Progenitor cell of endocrine pancreas (in vitro differentiated cells): ENCODE results near the gene ABCF2. TPM values are rescaled to one million over a fixed set of nuclear protein-coding genes. Genes with fewer than 3 reads are reported as not detected.

ENCODE experiments used
- DNase-seq: peaks from one replicate; pipeline ENCODE4 v3.0.0; 2021; ENCODE audit warnings: low spot score; ENCODE audit not compliant: unreplicated experiment
- H3K27ac Mint-ChIP-seq: 2 replicates; pipeline ENCODE4 v1.8.0; 2021; ENCODE audit warnings: mild to moderate bottlenecking, moderate library complexity, mixed read lengths
- H3K27me3 Mint-ChIP-seq: 2 replicates; pipeline ENCODE4 v1.8.0; 2021; ENCODE audit warnings: mixed read lengths
- H3K36me3 Mint-ChIP-seq: 2 replicates; pipeline ENCODE4 v1.8.0; 2022; ENCODE audit warnings: mixed read lengths; ENCODE audit not compliant: insufficient read depth
- H3K4me1 Mint-ChIP-seq: 2 replicates; pipeline ENCODE4 v1.8.0; 2021; ENCODE audit warnings: low read depth, mixed read lengths
- H3K4me3 Mint-ChIP-seq: 2 replicates; pipeline ENCODE4 v1.8.0; 2021; ENCODE audit warnings: low read depth, mild to moderate bottlenecking, moderate library complexity, mixed read lengths
- H3K9me3 Mint-ChIP-seq: 2 replicates; pipeline ENCODE4 v1.8.0; 2021; ENCODE audit warnings: low read depth, mixed read lengths
- CTCF ChIP-seq: fragments of 200-600 bp; sonication (generic); IDR thresholded peaks from one replicate; pipeline ENCODE4 v1.5.0; 2021; ENCODE audit warnings: antibody characterized with exemption, mild to moderate bottlenecking; ENCODE audit not compliant: unreplicated experiment
- total RNA-seq: library from RNA; stranded (reverse); gene quantifications from 2 replicates; pipeline ENCODE4 v1.2.1, GENCODE V29; 2021

The ABCF2 gene
- total RNA-seq, 1 donor from 2014 or later, result 55.1 TPM

DNA sequence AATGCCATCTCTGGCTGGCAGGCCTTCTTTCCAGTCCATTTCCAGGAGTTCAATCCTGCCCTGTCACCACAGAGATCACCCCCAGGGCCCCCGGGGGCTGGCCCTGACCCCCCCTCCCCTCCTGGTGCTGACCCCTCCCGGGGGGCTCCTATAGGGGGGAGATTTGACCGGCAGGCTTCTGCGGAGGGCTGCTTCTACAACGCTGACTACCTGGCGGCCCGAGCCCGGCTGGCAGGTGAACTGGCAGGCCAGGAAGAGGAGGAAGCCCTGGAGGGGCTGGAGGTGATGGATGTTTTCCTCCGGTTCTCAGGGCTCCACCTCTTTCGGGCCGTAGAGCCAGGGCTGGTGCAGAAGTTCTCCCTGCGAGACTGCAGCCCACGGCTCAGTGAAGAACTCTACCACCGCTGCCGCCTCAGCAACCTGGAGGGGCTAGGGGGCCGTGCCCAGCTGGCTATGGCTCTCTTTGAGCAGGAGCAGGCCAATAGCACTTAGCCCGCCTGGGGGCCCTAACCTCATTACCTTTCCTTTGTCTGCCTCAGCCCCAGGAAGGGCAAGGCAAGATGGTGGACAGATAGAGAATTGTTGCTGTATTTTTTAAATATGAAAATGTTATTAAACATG lies 11.3 kb upstream of the ABCF2 start:
- Mint-ChIP-seq H3K27ac (no peak overlapping the region), H3K27me3 (no peaks in the 10 kb centered on the region), H3K9me3 (no peaks in the 10 kb centered on the region), H3K4me1 (peaks cover 6% of the 10 kb centered on the region), H3K36me3 (peaks cover 4% of the 10 kb centered on the region), H3K4me3 (no peak overlapping the region)
- no peak for TF ChIP-seq CTCF
- no peak for DNase-seq

GRCh38 chr7:151237244-151238189 lies 10.5 kb upstream of the ABCF2 start:
- Mint-ChIP-seq H3K27ac (no peak overlapping the region), H3K4me1 (peaks cover 10% of the 10 kb centered on the region), H3K9me3 (no peaks in the 10 kb centered on the region), H3K27me3 (no peaks in the 10 kb centered on the region), H3K4me3 (no peak overlapping the region), H3K36me3 (peaks cover 4% of the 10 kb centered on the region)
- no peak for TF ChIP-seq CTCF
- DNase-seq, result no peak

GRCh38 chr7:151236406-151236805 lies 9.4 kb upstream of the ABCF2 start:
- Mint-ChIP-seq H3K4me1 (peaks cover 17% of the 10 kb centered on the region), H3K9me3 (no peaks in the 10 kb centered on the region), H3K36me3 (peaks cover 3% of the 10 kb centered on the region), H3K27ac (peak overlapping the region; percentile 24), H3K27me3 (no peaks in the 10 kb centered on the region), H3K4me3 (no peak overlapping the region)
- no peak for DNase-seq
- TF ChIP-seq CTCF, result no peak

- no peak for TF ChIP-seq CTCF
- no peak for DNase-seq
These were observed 8.2 kb upstream of the ABCF2 start for GRCh38 chr7:151235091-151235787.

DNA sequence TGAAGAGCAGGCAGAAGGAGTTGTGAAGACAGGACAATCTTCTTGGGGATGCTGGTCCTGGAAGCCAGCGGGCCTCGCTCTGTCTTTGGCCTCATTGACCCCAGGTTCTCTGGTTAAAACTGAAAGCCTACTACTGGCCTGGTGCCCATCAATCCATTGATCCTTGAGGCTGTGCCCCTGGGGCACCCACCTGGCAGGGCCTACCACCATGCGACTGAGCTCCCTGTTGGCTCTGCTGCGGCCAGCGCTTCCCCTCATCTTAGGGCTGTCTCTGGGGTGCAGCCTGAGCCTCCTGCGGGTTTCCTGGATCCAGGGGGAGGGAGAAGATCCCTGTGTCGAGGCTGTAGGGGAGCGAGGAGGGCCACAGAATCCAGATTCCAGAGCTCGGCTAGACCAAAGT lies 6.8 kb upstream of the ABCF2 start:
- DNase-seq, result no peak
- Mint-ChIP-seq H3K36me3 (no peaks in the 10 kb centered on the region), H3K4me1 (peaks cover 17% of the 10 kb centered on the region), H3K4me3 (peak overlapping the region; percentile 96), H3K27ac (peak overlapping the region; percentile 98), H3K9me3 (no peaks in the 10 kb centered on the region), H3K27me3 (no peaks in the 10 kb centered on the region)
- no peak for TF ChIP-seq CTCF

More at GRCh38 chr7:151235091-151235787, 8.2 kb upstream of the ABCF2 start:
- Mint-ChIP-seq H3K4me1 (peaks cover 17% of the 10 kb centered on the region), H3K27me3 (no peaks in the 10 kb centered on the region), H3K36me3 (peaks cover 2% of the 10 kb centered on the region), H3K4me3 (no peak overlapping the region), H3K9me3 (no peaks in the 10 kb centered on the region), H3K27ac (no peak overlapping the region)
